ENCODE data around the gene TRAPPC14. TPM values are rescaled to one million over a fixed set of nuclear protein-coding genes. Genes with fewer than 3 reads are reported as not detected.

The TRAPPC14 gene
- total and polyA plus RNA-seq, 9 of the 15 experiments (the other 6 are each of a cell fraction or from before 2014, with no cell fraction given) = 0.42 to 45.9 (median 18.2) TPM

DNA sequence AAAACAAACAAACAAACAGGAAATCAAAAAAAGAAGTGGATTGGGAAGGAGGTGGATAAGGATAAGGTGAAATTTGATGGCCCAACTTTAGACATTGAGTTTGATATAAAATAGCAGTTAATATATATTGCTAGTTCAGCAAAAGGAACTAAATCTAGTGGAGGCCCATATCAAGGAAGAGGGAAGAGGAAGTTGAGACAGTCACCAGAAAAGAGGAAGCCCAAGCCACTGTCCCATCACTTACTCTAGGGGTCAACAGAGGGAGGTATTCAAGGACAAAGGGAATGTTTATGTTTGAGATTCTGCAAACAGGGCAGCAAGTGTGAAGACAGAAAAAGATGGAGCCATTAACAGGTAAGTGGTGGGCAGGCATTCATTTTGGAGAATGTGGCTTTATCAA lies 6.1 kb downstream of the TRAPPC14 start (continued):
- TF ChIP-seq, protein P1, sequence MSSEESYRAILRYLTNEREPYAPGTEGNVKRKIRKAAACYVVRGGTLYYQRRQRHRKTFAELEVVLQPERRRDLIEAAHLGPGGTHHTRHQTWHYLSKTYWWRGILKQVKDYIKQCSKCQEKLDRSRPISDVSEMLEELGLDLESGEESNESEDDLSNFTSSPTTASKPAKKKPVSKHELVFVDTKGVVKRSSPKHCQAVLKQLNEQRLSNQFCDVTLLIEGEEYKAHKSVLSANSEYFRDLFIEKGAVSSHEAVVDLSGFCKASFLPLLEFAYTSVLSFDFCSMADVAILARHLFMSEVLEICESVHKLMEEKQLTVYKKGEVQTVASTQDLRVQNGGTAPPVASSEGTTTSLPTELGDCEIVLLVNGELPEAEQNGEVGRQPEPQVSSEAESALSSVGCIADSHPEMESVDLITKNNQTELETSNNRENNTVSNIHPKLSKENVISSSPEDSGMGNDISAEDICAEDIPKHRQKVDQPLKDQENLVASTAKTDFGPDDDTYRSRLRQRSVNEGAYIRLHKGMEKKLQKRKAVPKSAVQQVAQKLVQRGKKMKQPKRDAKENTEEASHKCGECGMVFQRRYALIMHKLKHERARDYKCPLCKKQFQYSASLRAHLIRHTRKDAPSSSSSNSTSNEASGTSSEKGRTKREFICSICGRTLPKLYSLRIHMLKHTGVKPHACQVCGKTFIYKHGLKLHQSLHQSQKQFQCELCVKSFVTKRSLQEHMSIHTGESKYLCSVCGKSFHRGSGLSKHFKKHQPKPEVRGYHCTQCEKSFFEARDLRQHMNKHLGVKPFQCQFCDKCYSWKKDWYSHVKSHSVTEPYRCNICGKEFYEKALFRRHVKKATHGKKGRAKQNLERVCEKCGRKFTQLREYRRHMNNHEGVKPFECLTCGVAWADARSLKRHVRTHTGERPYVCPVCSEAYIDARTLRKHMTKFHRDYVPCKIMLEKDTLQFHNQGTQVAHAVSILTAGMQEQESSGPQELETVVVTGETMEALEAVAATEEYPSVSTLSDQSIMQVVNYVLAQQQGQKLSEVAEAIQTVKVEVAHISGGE (CRISPR knock-in tag; IDR thresholded peaks at IDR 0.05) = peak in 1 of 3 experiments; percentile 72; a peak in 2 of 6 replicates
- TF ChIP-seq CBX8 (IDR thresholded peaks at IDR 0.05; ENCODE audit: borderline replicate concordance, extremely low read depth, low read depth, low read length, poor library complexity, severe bottlenecking) (no peak), NKRF (IDR thresholded peaks at IDR 0.05; ENCODE audit: borderline replicate concordance) (0 out of 2 replicates have a peak, but pooled peaks have one; percentile 5), ARNT (IDR thresholded peaks at IDR 0.05) (no peak), ZSCAN32 (CRISPR knock-in tag; IDR thresholded peaks at IDR 0.05) (no peak), TCF7 (IDR thresholded peaks at IDR 0.05; ENCODE audit: borderline replicate concordance) (no peak), ZBTB12 (CRISPR knock-in tag; IDR thresholded peaks at IDR 0.05) (no peak), ATF7 (IDR thresholded peaks at IDR 0.05) (no peak), FOXA3 (CRISPR knock-in tag; conservative IDR thresholded peaks at IDR 0.05 in 1 of 2, IDR thresholded peaks at IDR 0.05 in 1 of 2) (no peak), RCOR1 (IDR thresholded peaks at IDR 0.05; ENCODE audit: borderline replicate concordance in 1 of 2, low read depth in 2 of 2, low read length in 2 of 2) (peak in 1 of 2 experiments; percentile 70; a peak in 2 of 4 replicates)
- TF ChIP-seq, protein P2, sequence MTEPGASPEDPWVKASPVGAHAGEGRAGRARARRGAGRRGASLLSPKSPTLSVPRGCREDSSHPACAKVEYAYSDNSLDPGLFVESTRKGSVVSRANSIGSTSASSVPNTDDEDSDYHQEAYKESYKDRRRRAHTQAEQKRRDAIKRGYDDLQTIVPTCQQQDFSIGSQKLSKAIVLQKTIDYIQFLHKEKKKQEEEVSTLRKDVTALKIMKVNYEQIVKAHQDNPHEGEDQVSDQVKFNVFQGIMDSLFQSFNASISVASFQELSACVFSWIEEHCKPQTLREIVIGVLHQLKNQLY (CRISPR knock-in tag; conservative IDR thresholded peaks at IDR 0.05) = no peak
- TF ChIP-seq, protein P3, sequence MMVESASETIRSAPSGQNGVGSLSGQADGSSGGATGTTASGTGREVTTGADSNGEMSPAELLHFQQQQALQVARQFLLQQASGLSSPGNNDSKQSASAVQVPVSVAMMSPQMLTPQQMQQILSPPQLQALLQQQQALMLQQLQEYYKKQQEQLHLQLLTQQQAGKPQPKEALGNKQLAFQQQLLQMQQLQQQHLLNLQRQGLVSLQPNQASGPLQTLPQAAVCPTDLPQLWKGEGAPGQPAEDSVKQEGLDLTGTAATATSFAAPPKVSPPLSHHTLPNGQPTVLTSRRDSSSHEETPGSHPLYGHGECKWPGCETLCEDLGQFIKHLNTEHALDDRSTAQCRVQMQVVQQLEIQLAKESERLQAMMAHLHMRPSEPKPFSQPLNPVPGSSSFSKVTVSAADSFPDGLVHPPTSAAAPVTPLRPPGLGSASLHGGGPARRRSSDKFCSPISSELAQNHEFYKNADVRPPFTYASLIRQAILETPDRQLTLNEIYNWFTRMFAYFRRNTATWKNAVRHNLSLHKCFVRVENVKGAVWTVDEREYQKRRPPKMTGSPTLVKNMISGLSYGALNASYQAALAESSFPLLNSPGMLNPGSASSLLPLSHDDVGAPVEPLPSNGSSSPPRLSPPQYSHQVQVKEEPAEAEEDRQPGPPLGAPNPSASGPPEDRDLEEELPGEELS (CRISPR knock-in tag; IDR thresholded peaks at IDR 0.05; ENCODE audit: borderline replicate concordance) = no peak
- TF ChIP-seq, protein P4, sequence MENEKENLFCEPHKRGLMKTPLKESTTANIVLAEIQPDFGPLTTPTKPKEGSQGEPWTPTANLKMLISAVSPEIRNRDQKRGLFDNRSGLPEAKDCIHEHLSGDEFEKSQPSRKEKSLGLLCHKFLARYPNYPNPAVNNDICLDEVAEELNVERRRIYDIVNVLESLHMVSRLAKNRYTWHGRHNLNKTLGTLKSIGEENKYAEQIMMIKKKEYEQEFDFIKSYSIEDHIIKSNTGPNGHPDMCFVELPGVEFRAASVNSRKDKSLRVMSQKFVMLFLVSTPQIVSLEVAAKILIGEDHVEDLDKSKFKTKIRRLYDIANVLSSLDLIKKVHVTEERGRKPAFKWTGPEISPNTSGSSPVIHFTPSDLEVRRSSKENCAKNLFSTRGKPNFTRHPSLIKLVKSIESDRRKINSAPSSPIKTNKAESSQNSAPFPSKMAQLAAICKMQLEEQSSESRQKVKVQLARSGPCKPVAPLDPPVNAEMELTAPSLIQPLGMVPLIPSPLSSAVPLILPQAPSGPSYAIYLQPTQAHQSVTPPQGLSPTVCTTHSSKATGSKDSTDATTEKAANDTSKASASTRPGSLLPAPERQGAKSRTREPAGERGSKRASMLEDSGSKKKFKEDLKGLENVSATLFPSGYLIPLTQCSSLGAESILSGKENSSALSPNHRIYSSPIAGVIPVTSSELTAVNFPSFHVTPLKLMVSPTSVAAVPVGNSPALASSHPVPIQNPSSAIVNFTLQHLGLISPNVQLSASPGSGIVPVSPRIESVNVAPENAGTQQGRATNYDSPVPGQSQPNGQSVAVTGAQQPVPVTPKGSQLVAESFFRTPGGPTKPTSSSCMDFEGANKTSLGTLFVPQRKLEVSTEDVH (IDR thresholded peaks at IDR 0.05; ENCODE audit: low read depth, partially characterized antibody) = peak; percentile 16
